Measurements from ENCODE around the gene VPS26B.
A peak's percentile ranks its signal among the peaks of the same experiment; 100 is the strongest.

The VPS26B gene

GRCh38 chr11:134200688-134201087, 23.8 kb upstream of the VPS26B start:
- TF ChIP-seq CTCF (conservative IDR thresholded peaks at IDR 0.05) = no peak
- no peak overlapping the region for H3K27ac ChIP-seq

- no peak overlapping the region for H3K27ac ChIP-seq
- TF ChIP-seq CTCF (conservative IDR thresholded peaks at IDR 0.05) = no peak
Observed at GRCh38 chr11:134202661-134203060, 21.8 kb upstream of the VPS26B start.

GRCh38 chr11:134205729-134206128, 18.7 kb upstream of the VPS26B start:
- no peak for TF ChIP-seq CTCF (conservative IDR thresholded peaks at IDR 0.05)
- H3K27ac ChIP-seq = peak overlapping the region; percentile 49

GRCh38 chr11:134206185-134206584, 18.3 kb upstream of the VPS26B start:
- H3K27ac ChIP-seq = peak overlapping the region; percentile 49

GRCh38 chr11:134207538-134208239, 16.8 kb upstream of the VPS26B start:
- no peak overlapping the region for H3K27ac ChIP-seq
- peak; percentile 89 for TF ChIP-seq CTCF (conservative IDR thresholded peaks at IDR 0.05)

More at GRCh38 chr11:134206185-134206584, 18.3 kb upstream of the VPS26B start:
- TF ChIP-seq CTCF (conservative IDR thresholded peaks at IDR 0.05) = no peak

GRCh38 chr11:134215836-134216235, 8.6 kb upstream of the VPS26B start:
- TF ChIP-seq CTCF (conservative IDR thresholded peaks at IDR 0.05) = no peak
- H3K27ac ChIP-seq = no peak overlapping the region

GRCh38 chr11:134216816-134217215, 7.7 kb upstream of the VPS26B start:
- no peak overlapping the region for H3K27ac ChIP-seq
- no peak for TF ChIP-seq CTCF (conservative IDR thresholded peaks at IDR 0.05)
